Pancreas (tissue), 10 donors: ENCODE data around the gene NTSR1. TPM values are rescaled to one million over a fixed set of nuclear protein-coding genes. Genes with fewer than 3 reads are reported as not detected.
A peak's percentile ranks its signal among the peaks of the same experiment; 100 is the strongest.

Experiments used
- ATAC-seq, 4 donors: fragments of 200-7000 bp; cut with Tn5 transposase; one replicate each; pipeline versions ENCODE4 v1.8.0 to v1.9.1; 2020; ENCODE audit warnings: mild to moderate bottlenecking in 4 of 4, moderate library complexity in 4 of 4
- DNase-seq, 6 donors: peaks; one replicate each; pipeline ENCODE4 v3.0.0-alpha.2; 2020
- FAIRE-seq: peaks from 2 replicates; lab custom pipeline; 2012; peaks lifted over from hg19 to GRCh38; lab: Jason Lieb, UNC
- H3K27ac ChIP-seq, 4 donors: fragments of 200-600 bp; sonication (generic); 1 replicate in 3 of 4; 2 replicates in 1 of 4; pipeline versions ENCODE4 v1.5.0 to v1.8.0; 2020
- H3K27me3 ChIP-seq, 4 donors: fragments of 200-600 bp; one replicate each; pipeline ENCODE4 v1.8.0; 2021
- H3K36me3 ChIP-seq, 3 donors: fragments of 200-600 bp; sonication (generic) in 1 of 3; one replicate each; pipeline versions ENCODE4 v1.5.0 to v1.8.0; 2020 to 2021
- H3K4me1 ChIP-seq, 3 donors: fragments of 200-600 bp; one replicate each; pipeline ENCODE4 v1.8.0; 2021
- H3K4me3 ChIP-seq, 4 donors: fragments of 200-600 bp; sonication (generic) in 2 of 4; one replicate each; pipeline versions ENCODE4 v1.5.0 to v1.8.0; 2020 to 2021
- H3K9me3 ChIP-seq, 4 donors: fragments of 200-600 bp; one replicate each; pipeline ENCODE4 v1.8.0; 2021
- WGBS, 2 donors: extraction: QIAGEN DNeasy Blood & Tissue Kit; methylation state at CpG; one replicate each; pipeline ENCODE4 v1.1.7; 2013; 5-methylcytosine and 5-hydroxymethylcytosine counted together
- intact Hi-C, 3 donors: fragments of 100-400 bp; cut with DNase I; formaldehyde crosslinking; loops; one replicate each; pipeline versions ENCODE4 v1.11.1 to v1.14.2; 2022
- polyA plus RNA-seq, 2 donors: library from polyadenylated mRNA; stranded (reverse); fragments of 200-250 nt; gene quantifications; one replicate each; pipeline ENCODE4 v1.2.3, GENCODE V29; 2013
- total RNA-seq, 6 donors: library from RNA; stranded (reverse); fragmentation: NEBNext Ultra II Directional in 4 of 6; extraction: Animal tissue kit (Norgen Biotek cat#: 25700) in 4 of 6; gene quantifications; one replicate each; pipeline versions ENCODE4 v1.2.1 to v1.2.4, GENCODE V29; 2021 to 2023
- TF ChIP-seq, protein P1 (sequence below), 4 donors: fragments of 200-600 bp; sonication (generic) in 3 of 4; IDR thresholded peaks; one replicate each; pipeline versions ENCODE4 v1.5.0 to v1.8.0; 2021; ENCODE audit warnings: antibody characterized with exemption in 4 of 4
- donor health status: healthy with polysubstance abuse.
- donor health status: DM: no; HTN: no; CAD: no; lungs with moderate emphysema.
- donor health status: DM: no; HTN: no; CAD: no.
- donor health status: control.
- donor health status: control.
- donor health status: Bipolar disorder and iron deficiency.
- donor health status: DM: yes; HTN: yes; CAD: no.
- donor health status: DM: no; HTN: no; CAD: no.
- donor health status: DM: no; HTN: no; CAD: no.
- donor health status: DM: yes; HTN: yes; CAD: no.

The NTSR1 gene
- total and polyA plus RNA-seq, 8 donors: 0.02 to 0.15 (median 0.09) TPM; not detected in 2

GRCh38 chr20:62695448-62696414 lies 12.9 kb upstream of the NTSR1 start:
- no peaks in the 10 kb centered on the region for H3K4me1 ChIP-seq
- no peaks in the 10 kb centered on the region for H3K9me3 ChIP-seq
- WGBS, 2 donors: 59 to 73% methylated on average over 32 of the region's 32 CpGs
- no peak overlapping the region for H3K4me3 ChIP-seq
- no peaks in the 10 kb centered on the region for H3K36me3 ChIP-seq
- TF ChIP-seq, protein P1, sequence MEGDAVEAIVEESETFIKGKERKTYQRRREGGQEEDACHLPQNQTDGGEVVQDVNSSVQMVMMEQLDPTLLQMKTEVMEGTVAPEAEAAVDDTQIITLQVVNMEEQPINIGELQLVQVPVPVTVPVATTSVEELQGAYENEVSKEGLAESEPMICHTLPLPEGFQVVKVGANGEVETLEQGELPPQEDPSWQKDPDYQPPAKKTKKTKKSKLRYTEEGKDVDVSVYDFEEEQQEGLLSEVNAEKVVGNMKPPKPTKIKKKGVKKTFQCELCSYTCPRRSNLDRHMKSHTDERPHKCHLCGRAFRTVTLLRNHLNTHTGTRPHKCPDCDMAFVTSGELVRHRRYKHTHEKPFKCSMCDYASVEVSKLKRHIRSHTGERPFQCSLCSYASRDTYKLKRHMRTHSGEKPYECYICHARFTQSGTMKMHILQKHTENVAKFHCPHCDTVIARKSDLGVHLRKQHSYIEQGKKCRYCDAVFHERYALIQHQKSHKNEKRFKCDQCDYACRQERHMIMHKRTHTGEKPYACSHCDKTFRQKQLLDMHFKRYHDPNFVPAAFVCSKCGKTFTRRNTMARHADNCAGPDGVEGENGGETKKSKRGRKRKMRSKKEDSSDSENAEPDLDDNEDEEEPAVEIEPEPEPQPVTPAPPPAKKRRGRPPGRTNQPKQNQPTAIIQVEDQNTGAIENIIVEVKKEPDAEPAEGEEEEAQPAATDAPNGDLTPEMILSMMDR (IDR thresholded peaks at IDR 0.05): no peak
- intact Hi-C loops: no loop called here
- H3K27me3 ChIP-seq: no peaks in the 10 kb centered on the region
- FAIRE-seq (no peak), ATAC-seq (no peak), DNase-seq (peak in 1 of 6 donors; percentile 28)
- H3K27ac ChIP-seq: no peak overlapping the region

GRCh38 chr20:62696434-62696957 lies 12.1 kb upstream of the NTSR1 start:
- no peaks in the 10 kb centered on the region for H3K9me3 ChIP-seq
- DNase-seq (no peak), FAIRE-seq (no peak), ATAC-seq (no peak)
- intact Hi-C loops: no loop called here
- no peaks in the 10 kb centered on the region for H3K27me3 ChIP-seq
- H3K36me3 ChIP-seq: no peaks in the 10 kb centered on the region
- TF ChIP-seq, protein P1 (IDR thresholded peaks at IDR 0.05): no peak
- H3K27ac ChIP-seq: no peak overlapping the region
- 56 to 70% methylated on average over 15 to 16 of the region's 16 CpGs for WGBS, 2 donors
- no peak overlapping the region for H3K4me3 ChIP-seq
- no peaks in the 10 kb centered on the region for H3K4me1 ChIP-seq

DNA sequence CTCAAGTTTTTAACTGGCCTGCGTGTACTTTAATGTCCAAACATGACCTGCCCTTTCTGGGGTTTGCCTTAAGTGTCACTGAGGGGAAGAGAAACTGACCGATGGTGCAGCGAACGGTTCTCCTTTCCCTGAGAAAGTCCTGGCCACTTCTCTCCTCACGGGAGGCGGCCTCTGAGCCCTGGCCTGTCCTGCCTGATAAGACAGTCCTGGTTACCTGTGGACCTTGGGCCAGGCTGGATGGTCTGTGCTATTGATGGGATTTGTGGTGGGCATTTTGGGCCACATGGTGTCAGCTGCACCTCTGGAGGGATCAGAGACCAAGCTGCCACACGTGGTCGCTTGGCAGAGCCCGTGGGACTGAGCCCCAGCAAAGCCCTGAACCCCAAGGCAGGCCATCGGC lies 11.6 kb upstream of the NTSR1 start:
- ATAC-seq (peak in 2 of 4 donors; percentile 22 to 33), FAIRE-seq (no peak), DNase-seq (no peak)
- 58 to 80% methylated on average over 10 of the region's 10 CpGs for WGBS, 2 donors
- Histone ChIP-seq H3K27ac (no peak overlapping the region), H3K36me3 (no peaks in the 10 kb centered on the region), H3K27me3 (no peaks in the 10 kb centered on the region), H3K9me3 (no peaks in the 10 kb centered on the region), H3K4me1 (no peaks in the 10 kb centered on the region), H3K4me3 (no peak overlapping the region)
- intact Hi-C loops: no loop called here
- TF ChIP-seq, protein P1 (IDR thresholded peaks at IDR 0.05): no peak

- no peaks in the 10 kb centered on the region for H3K36me3 ChIP-seq
- H3K4me3 ChIP-seq: no peak overlapping the region
- FAIRE-seq (no peak), DNase-seq (peak in 3 of 6 donors; percentile 15 to 48 (median 22)), ATAC-seq (peak in 3 of 4 donors; percentile 35 to 76 (median 61))
- intact Hi-C loops: no loop called here
- H3K27ac ChIP-seq: no peak overlapping the region
- no peaks in the 10 kb centered on the region for H3K27me3 ChIP-seq
- no peaks in the 10 kb centered on the region for H3K9me3 ChIP-seq
- TF ChIP-seq, protein P1 (IDR thresholded peaks at IDR 0.05): no peak
- 38 to 45% methylated on average over 11 of the region's 11 CpGs for WGBS, 2 donors
- H3K4me1 ChIP-seq: no peaks in the 10 kb centered on the region
These were observed 11.1 kb upstream of the NTSR1 start for GRCh38 chr20:62697468-62697912.
